Parietal lobe (tissue), 1 donor: ENCODE measurements around the gene OR6B3. TPM values are rescaled to one million over a fixed set of nuclear protein-coding genes. Genes with fewer than 3 reads are reported as not detected.

Source experiments
- total RNA-seq: library from RNA; depleted of rRNA; stranded (reverse); fragments of >200 nt; gene quantifications from one replicate; pipeline ENCODE4 v1.2.3, GENCODE V29; 2014

OR6B3 gene
- total RNA-seq: not detected

GRCh38 chr2:240053173-240054155 is at the start of gene OR6B3:
Gene OR6B3 (minus strand): TSS chr2:240053521.

GRCh38 chr2:240030379-240031094 is 22.8 kb downstream of the OR6B3 start, which contains the start of gene OR6B2:
Gene OR6B2 (minus strand): TSS chr2:240030429. CDS start chr2:240030429, 0 bp downstream.

Other genes starting within 250 kb of the OR6B3 start
- gene NDUFA10, start 28.2 kb downstream of the OR6B3 start, total RNA-seq: 81.4 TPM
- not detected for gene OR6B2, start 23.1 kb downstream of the OR6B3 start, total RNA-seq
- 68.5 TPM for gene COPS9, start 82.8 kb upstream of the OR6B3 start, total RNA-seq
- gene OTOS, start 87.1 kb upstream of the OR6B3 start, total RNA-seq: not detected